PC-9 (cell line): ENCODE results near the gene GGCX. TPM values are rescaled to one million over a fixed set of nuclear protein-coding genes. Genes with fewer than 3 reads are reported as not detected.

ENCODE experiments used
- BruUV-seq: library from RNA; stranded (reverse); fragments of 400-500 nt; replicated peaks from 2 replicates; lab custom pipeline; 2021; lab: Mats Ljungman, UMichigan
- CTCF ChIA-PET: fragments of 300-600 bp; sonication (Branson Sonifier 250); formaldehyde crosslinking; loops from one replicate; lab custom pipeline; 2022; ENCODE audit warnings: antibody characterized with exemption; lab: Charles Lee
- POLR2A ChIA-PET: fragments of 300-600 bp; sonication (Branson Sonifier 250); formaldehyde crosslinking; loops from one replicate; lab custom pipeline; 2022; ENCODE audit warnings: antibody characterized with exemption; ENCODE audit not compliant: unreplicated experiment; lab: Charles Lee
- DNase-seq, 2 experiments: peaks; one replicate each; pipeline versions ENCODE4 v3.0.0 to v3.0.0-alpha.2; 2015 to 2022; ENCODE audit warnings: mixed read lengths in 1 of 2
- H2AFZ ChIP-seq: fragments of 200-600 bp; sonication (generic); 2 replicates; pipeline ENCODE4 v1.8.1; 2017; ENCODE audit warnings: antibody characterized with exemption
- H3F3A ChIP-seq: fragments of 200-600 bp; sonication (generic); 2 replicates; pipeline ENCODE4 v1.8.1; 2017; ENCODE audit warnings: antibody characterized with exemption, mild to moderate bottlenecking, low read depth; ENCODE audit not compliant: insufficient read depth
- H3K27ac ChIP-seq: fragments of 200-600 bp; sonication (generic); 2 replicates; pipeline ENCODE4 v1.6.1; 2016; ENCODE audit warnings: mixed run types
- H3K27me3 ChIP-seq: fragments of 200-600 bp; sonication (generic); 2 replicates; pipeline ENCODE4 v1.6.1; 2016; ENCODE audit warnings: low read depth, mixed run types; ENCODE audit not compliant: insufficient read depth
- H3K36me3 ChIP-seq: fragments of 200-600 bp; sonication (generic); 2 replicates; pipeline ENCODE4 v1.6.1; 2016; ENCODE audit warnings: low read depth, mixed run types
- H3K4me1 ChIP-seq: fragments of 200-600 bp; sonication (generic); replicated peaks from 2 replicates; pipeline ENCODE4 v1.6.1; 2016; ENCODE audit warnings: mixed run types; ENCODE audit not compliant: insufficient read depth
- H3K4me2 ChIP-seq: fragments of 200-600 bp; sonication (generic); 2 replicates; pipeline ENCODE4 v1.6.1; 2017; ENCODE audit warnings: mixed run types
- H3K4me3 ChIP-seq: fragments of 200-600 bp; sonication (generic); 2 replicates; pipeline ENCODE4 v1.6.1; 2016; ENCODE audit warnings: mixed run types
- H3K79me2 ChIP-seq: fragments of 200-600 bp; sonication (generic); 2 replicates; pipeline ENCODE4 v1.6.1; 2017; ENCODE audit warnings: low read depth, mixed run types
- H3K9me2 ChIP-seq: fragments of 200-600 bp; sonication (generic); 2 replicates; pipeline ENCODE4 v1.8.1; 2017; ENCODE audit warnings: mild to moderate bottlenecking; ENCODE audit not compliant: insufficient read depth
- H3K9me3 ChIP-seq: fragments of 200-600 bp; sonication (generic); 2 replicates; pipeline ENCODE4 v1.8.1; 2016; ENCODE audit warnings: low read depth; ENCODE audit not compliant: insufficient read depth
- H4K20me1 ChIP-seq: fragments of 200-600 bp; sonication (generic); 2 replicates; pipeline ENCODE4 v1.8.1; 2017; ENCODE audit not compliant: insufficient read depth
- CTCF ChIP-seq: fragments of 200-600 bp; sonication (generic); conservative IDR thresholded peaks from 2 replicates; pipeline ENCODE4 v1.6.1; 2017; ENCODE audit warnings: mixed run types, antibody characterized with exemption, mild to moderate bottlenecking, moderate library complexity
- EZH2 ChIP-seq: fragments of 200-600 bp; sonication (generic); IDR thresholded peaks from 2 replicates; pipeline ENCODE4 v1.8.0; 2017; ENCODE audit warnings: antibody characterized with exemption, low read depth
- intact Hi-C: fragments of 100-400 bp; cut with micrococcal nuclease; formaldehyde crosslinking; loops from one replicate; pipeline ENCODE4 v1.10.0; 2022; ENCODE audit not compliant: unreplicated experiment
- total RNA-seq: library from RNA; stranded (reverse); gene quantifications from 2 replicates; pipeline ENCODE4 v1.2.3, GENCODE V29; 2021

Gene GGCX
- total RNA-seq, 1 experiment from 2014 or later: 30.2 TPM

DNA sequence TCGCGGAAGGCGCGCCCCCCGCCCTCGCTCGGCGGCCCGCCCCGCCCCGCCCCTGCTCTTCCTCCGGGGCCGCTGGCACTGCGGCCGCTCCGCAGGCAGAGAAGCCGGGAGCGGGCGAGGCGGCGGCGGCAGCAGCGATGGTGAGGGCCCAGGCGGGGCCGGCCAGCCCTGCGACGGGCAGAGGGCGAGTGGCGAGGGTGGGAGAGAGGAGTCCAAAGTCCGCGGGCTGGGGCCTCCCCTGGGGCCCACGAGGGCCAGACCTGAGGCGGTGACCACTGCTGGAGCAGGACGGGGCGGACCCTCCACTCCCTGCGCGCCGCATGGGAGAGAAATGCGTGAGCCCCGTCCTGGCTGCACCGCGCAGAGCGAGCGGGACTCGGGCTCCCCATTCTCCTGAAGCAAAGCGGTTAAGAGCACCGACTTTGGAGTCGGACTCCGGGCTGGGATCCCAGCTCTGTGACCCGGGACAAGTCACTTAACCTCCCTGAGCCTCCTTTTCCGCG lies 23.1 kb upstream of the GGCX start, which contains the start of gene VAMP5:
Gene VAMP5 (plus strand): TSS at position 78 of the 503 bp plus-strand sequence. CDS start 60 bp downstream, at position 138.
- Histone ChIP-seq H3K27me3 (no peaks in the 10 kb centered on the region), H2AFZ (no peak within 1 kb of the TSS), H3K9me3 (no peaks in the 10 kb centered on the region), H3K79me2 (peaks cover 10% of the 10 kb centered on the region), H3K4me1 (peaks cover 22% of the 10 kb centered on the region), H3K9me2 (no peaks in the 10 kb centered on the region), H3F3A (peaks cover 23% of the 10 kb centered on the region), H4K20me1 (no peaks in the 10 kb centered on the region), H3K4me3 (no peak within 1 kb of the TSS), H3K27ac (peak within 1 kb of the TSS; percentile 60), H3K36me3 (0 out of 2 replicates have a peak, but pooled peaks cover 7% of the 10 kb centered on the region), H3K4me2 (peak within 1 kb of the TSS; percentile 45)
- no peak for TF ChIP-seq EZH2
- CTCF ChIA-PET: interaction anchor here (0.6 kb wide), 1 partner anchor 21 kb away, joined by 3 read pairs; no protein-coding TSS in a partner anchor
- POLR2A ChIA-PET: no interaction called here
- intact Hi-C loops: no loop called here
- BruUV-seq: no TSS peak
- no peak for DNase-seq

GRCh38 chr2:85583667-85584353 lies 22.5 kb upstream of the GGCX start:
- CTCF ChIA-PET: no interaction called here
- no peak overlapping the region for H3K4me3 ChIP-seq
- H3K36me3 ChIP-seq: 0 out of 2 replicates have a peak, but pooled peaks cover 7% of the 10 kb centered on the region
- H2AFZ ChIP-seq: no peak overlapping the region
- H3K9me3 ChIP-seq: no peaks in the 10 kb centered on the region
- POLR2A ChIA-PET: no interaction called here
- no peaks in the 10 kb centered on the region for H3K9me2 ChIP-seq
- no peak overlapping the region for H3K27ac ChIP-seq
- DNase-seq: no peak
- intact Hi-C loops: no loop called here
- no TSS peak for BruUV-seq
- peaks cover 28% of the 10 kb centered on the region for H3K4me1 ChIP-seq
- H4K20me1 ChIP-seq: no peaks in the 10 kb centered on the region
- peaks cover 16% of the 10 kb centered on the region for H3K79me2 ChIP-seq
- no peaks in the 10 kb centered on the region for H3K27me3 ChIP-seq
- no peak for TF ChIP-seq EZH2
- TF ChIP-seq CTCF: no peak
- peaks cover 23% of the 10 kb centered on the region for H3F3A ChIP-seq
- H3K4me2 ChIP-seq: no peak overlapping the region

GRCh38 chr2:85582492-85582891 lies 21.2 kb upstream of the GGCX start:
- peaks cover 26% of the 10 kb centered on the region for H3K79me2 ChIP-seq
- BruUV-seq: no TSS peak
- POLR2A ChIA-PET: no interaction called here

More at GRCh38 chr2:85582492-85582891, 21.2 kb upstream of the GGCX start:
- Histone ChIP-seq H3K4me3 (no peak overlapping the region), H3K27me3 (no peaks in the 10 kb centered on the region), H3K9me2 (no peaks in the 10 kb centered on the region), H3F3A (peaks cover 36% of the 10 kb centered on the region), H3K27ac (no peak overlapping the region), H3K4me2 (no peak overlapping the region), H3K4me1 (peaks cover 36% of the 10 kb centered on the region), H4K20me1 (no peaks in the 10 kb centered on the region), H2AFZ (no peak overlapping the region), H3K9me3 (no peaks in the 10 kb centered on the region), H3K36me3 (0 out of 2 replicates have a peak, but pooled peaks cover 7% of the 10 kb centered on the region)
- TF ChIP-seq CTCF (no peak), EZH2 (no peak)
- CTCF ChIA-PET: no interaction called here
- intact Hi-C loops: no loop called here
- DNase-seq: no peak
